Mucosa of rectum (tissue), 2 donors: ENCODE results near the gene NHERF1.
A peak's percentile ranks its signal among the peaks of the same experiment; 100 is the strongest.

Experiments used
- H3K27ac ChIP-seq, 2 donors: one replicate each; pipeline ENCODE4 v1.7.0; 2013; ENCODE audit warnings: inconsistent platforms in 2 of 2, low read depth in 2 of 2, low read length in 2 of 2
- H3K27me3 ChIP-seq, 2 donors: one replicate each; pipeline ENCODE4 v1.7.0; 2013; ENCODE audit warnings: low read length in 2 of 2; ENCODE audit not compliant: control insufficient read depth in 2 of 2, insufficient read depth in 2 of 2
- H3K36me3 ChIP-seq, 2 donors: one replicate each; pipeline ENCODE4 v1.7.0; 2013; ENCODE audit warnings: low read length in 2 of 2; ENCODE audit not compliant: control insufficient read depth in 2 of 2, insufficient read depth in 2 of 2
- H3K4me1 ChIP-seq, 2 donors: one replicate each; pipeline ENCODE4 v1.7.0; 2013; ENCODE audit warnings: low read length in 2 of 2, mild to moderate bottlenecking in 1 of 2; ENCODE audit not compliant: control insufficient read depth in 2 of 2, insufficient read depth in 2 of 2
- H3K4me3 ChIP-seq, 2 donors: one replicate each; pipeline ENCODE4 v1.7.0; 2013; ENCODE audit warnings: low read length in 2 of 2
- H3K9ac ChIP-seq, 2 donors: one replicate each; pipeline ENCODE4 v1.7.0; 2013; ENCODE audit warnings: low read length in 2 of 2, low read depth in 1 of 2, mild to moderate bottlenecking in 1 of 2
- H3K9me3 ChIP-seq, 2 donors: one replicate each; pipeline ENCODE4 v1.7.0; 2013; ENCODE audit warnings: low read length in 2 of 2; ENCODE audit not compliant: control insufficient read depth in 2 of 2
- donor health status: healthy.
- donor health status: Normal muscosa, but diverticular disease.

The NHERF1 gene

GRCh38 chr17:74772053-74772452 is 23.6 kb downstream of the NHERF1 start:
- H3K36me3 ChIP-seq, result peaks cover 40 to 54% of the 10 kb centered on the region in 2 donors
- H3K9ac ChIP-seq, result no peak overlapping the region
- no peaks in the 10 kb centered on the region for H3K27me3 ChIP-seq
- no peak overlapping the region for H3K27ac ChIP-seq
- H3K4me1 ChIP-seq, result peaks cover 13% of the 10 kb centered on the region in 2 donors
- H3K4me3 ChIP-seq, result no peak overlapping the region
- H3K9me3 ChIP-seq, result no peaks in the 10 kb centered on the region

- no peaks in the 10 kb centered on the region for H3K27me3 ChIP-seq
- peaks cover 16 to 17% of the 10 kb centered on the region in 2 donors for H3K4me1 ChIP-seq
- H3K9ac ChIP-seq, result no peak overlapping the region
- H3K4me3 ChIP-seq, result no peak overlapping the region
- no peak overlapping the region for H3K27ac ChIP-seq
- no peaks in the 10 kb centered on the region for H3K9me3 ChIP-seq
- peaks cover 31 to 47% of the 10 kb centered on the region in 2 donors for H3K36me3 ChIP-seq
These were observed 25.0 kb downstream of the NHERF1 start for GRCh38 chr17:74773414-74773813.

- Histone ChIP-seq H3K9ac (no peak overlapping the region), H3K4me1 (peaks cover 16 to 18% of the 10 kb centered on the region in 2 donors), H3K9me3 (no peaks in the 10 kb centered on the region), H3K4me3 (no peak overlapping the region), H3K27me3 (no peaks in the 10 kb centered on the region), H3K36me3 (peaks cover 31 to 42% of the 10 kb centered on the region in 2 donors), H3K27ac (no peak overlapping the region)
These were observed 25.5 kb downstream of the NHERF1 start for GRCh38 chr17:74773871-74774286.

- Histone ChIP-seq H3K9ac (peak overlapping the region; percentile 66 to 84), H3K27ac (peak overlapping the region; percentile 16 to 65), H3K27me3 (no peaks in the 10 kb centered on the region), H3K4me1 (peaks cover 24 to 30% of the 10 kb centered on the region in 2 donors), H3K4me3 (peak overlapping the region; percentile 75 to 97), H3K9me3 (no peaks in the 10 kb centered on the region), H3K36me3 (peaks cover 26 to 30% of the 10 kb centered on the region in 2 donors)
These were observed 27.1 kb downstream of the NHERF1 start for GRCh38 chr17:74775409-74776043.

GRCh38 chr17:74776044-74776962 is 27.9 kb downstream of the NHERF1 start, which contains the start of gene NAT9:
TSS of gene NAT9 (minus strand) at chr17:74776345. CDS start at chr17:74775698, 647 bp downstream.
- Histone ChIP-seq H3K4me1 (peaks cover 24 to 30% of the 10 kb centered on the region in 2 donors), H3K27ac (peak within 1 kb of the TSS; percentile 16 to 65), H3K9ac (peak within 1 kb of the TSS; percentile 66 to 84), H3K4me3 (peak within 1 kb of the TSS; percentile 75 to 97), H3K9me3 (no peaks in the 10 kb centered on the region), H3K27me3 (no peaks in the 10 kb centered on the region), H3K36me3 (peaks cover 18 to 24% of the 10 kb centered on the region in 2 donors)

GRCh38 chr17:74776990-74777389 is 28.6 kb downstream of the NHERF1 start:
- Histone ChIP-seq H3K4me3 (peak overlapping the region; percentile 75 to 97), H3K4me1 (peaks cover 24 to 30% of the 10 kb centered on the region in 2 donors), H3K27me3 (no peaks in the 10 kb centered on the region), H3K36me3 (peaks cover 17% of the 10 kb centered on the region in 2 donors), H3K9ac (peak overlapping the region; percentile 66 to 84), H3K27ac (no peak overlapping the region), H3K9me3 (no peaks in the 10 kb centered on the region)

GRCh38 chr17:74777901-74778515 is 29.6 kb downstream of the NHERF1 start:
- Histone ChIP-seq H3K36me3 (peaks cover 7 to 12% of the 10 kb centered on the region in 2 donors), H3K9me3 (no peaks in the 10 kb centered on the region), H3K4me1 (peaks cover 24 to 30% of the 10 kb centered on the region in 2 donors), H3K4me3 (no peak overlapping the region), H3K27me3 (no peaks in the 10 kb centered on the region), H3K27ac (no peak overlapping the region), H3K9ac (no peak overlapping the region)

- Histone ChIP-seq H3K27ac (peak overlapping the region in 1 of 2 donors; percentile 69), H3K4me3 (no peak overlapping the region), H3K27me3 (no peaks in the 10 kb centered on the region), H3K4me1 (peaks cover 24 to 30% of the 10 kb centered on the region in 2 donors), H3K36me3 (peaks cover 0 to 5% of the 10 kb centered on the region in 2 donors), H3K9me3 (no peaks in the 10 kb centered on the region), H3K9ac (no peak overlapping the region)
These were observed 30.5 kb downstream of the NHERF1 start for GRCh38 chr17:74778960-74779359.

GRCh38 chr17:74779501-74779900 is 31.1 kb downstream of the NHERF1 start:
- H3K9ac ChIP-seq, result no peak overlapping the region
- no peaks in the 10 kb centered on the region for H3K27me3 ChIP-seq
- no peaks in the 10 kb centered on the region for H3K9me3 ChIP-seq
- H3K4me3 ChIP-seq, result no peak overlapping the region
- peak overlapping the region; percentile 40 to 69 for H3K27ac ChIP-seq
- H3K4me1 ChIP-seq, result peaks cover 24 to 30% of the 10 kb centered on the region in 2 donors
- peaks cover 0 to 5% of the 10 kb centered on the region in 2 donors for H3K36me3 ChIP-seq
